Right atrium auricular region (tissue), 2 donors: ENCODE measurements around the gene MICAL3. TPM values are rescaled to one million over a fixed set of nuclear protein-coding genes. Genes with fewer than 3 reads are reported as not detected.

ENCODE experiments used
- DNase-seq: peaks from one replicate; pipeline ENCODE4 v3.0.0-alpha.2; 2019; ENCODE audit warnings: low spot score
- H3K27ac ChIP-seq, 2 donors: fragments of 200-600 bp; sonication (generic); 1 replicate in 1 of 2; 2 replicates in 1 of 2; pipeline ENCODE4 v1.5.1; 2016 to 2019
- H3K27me3 ChIP-seq, 2 donors: fragments of 200-600 bp; sonication (generic); one replicate each; pipeline versions ENCODE4 v1.5.1 to v1.6.0; 2017 to 2019
- H3K36me3 ChIP-seq: fragments of 200-600 bp; sonication (generic); one replicate; pipeline ENCODE4 v1.5.1; 2016
- H3K4me1 ChIP-seq, 2 donors: fragments of 200-600 bp; sonication (generic); one replicate each; pipeline versions ENCODE4 v1.5.1 to v1.6.0; 2017 to 2019
- H3K4me3 ChIP-seq, 2 donors: fragments of 200-600 bp; sonication (generic); 1 replicate in 1 of 2; 2 replicates in 1 of 2; pipeline ENCODE4 v1.5.1; 2017 to 2019; ENCODE audit warnings: mild to moderate bottlenecking in 1 of 2, moderate library complexity in 1 of 2
- H3K9me3 ChIP-seq, 2 donors: fragments of 200-600 bp; sonication (generic); one replicate each; pipeline ENCODE4 v1.5.1; 2019
- CTCF ChIP-seq, 2 donors: fragments of 200-600 bp; sonication (generic); IDR thresholded peaks; one replicate each; pipeline ENCODE4 v1.5.1; 2019; ENCODE audit warnings: antibody characterized with exemption in 2 of 2
- total RNA-seq, 2 donors: library from RNA; depleted of rRNA; stranded (reverse); fragments of >200 nt; gene quantifications; one replicate each; pipeline ENCODE4 v1.1.0, GENCODE V29; 2016

MICAL3 gene
- total RNA-seq, 2 donors from 2014 or later = 42.5 to 45.1 TPM

DNA sequence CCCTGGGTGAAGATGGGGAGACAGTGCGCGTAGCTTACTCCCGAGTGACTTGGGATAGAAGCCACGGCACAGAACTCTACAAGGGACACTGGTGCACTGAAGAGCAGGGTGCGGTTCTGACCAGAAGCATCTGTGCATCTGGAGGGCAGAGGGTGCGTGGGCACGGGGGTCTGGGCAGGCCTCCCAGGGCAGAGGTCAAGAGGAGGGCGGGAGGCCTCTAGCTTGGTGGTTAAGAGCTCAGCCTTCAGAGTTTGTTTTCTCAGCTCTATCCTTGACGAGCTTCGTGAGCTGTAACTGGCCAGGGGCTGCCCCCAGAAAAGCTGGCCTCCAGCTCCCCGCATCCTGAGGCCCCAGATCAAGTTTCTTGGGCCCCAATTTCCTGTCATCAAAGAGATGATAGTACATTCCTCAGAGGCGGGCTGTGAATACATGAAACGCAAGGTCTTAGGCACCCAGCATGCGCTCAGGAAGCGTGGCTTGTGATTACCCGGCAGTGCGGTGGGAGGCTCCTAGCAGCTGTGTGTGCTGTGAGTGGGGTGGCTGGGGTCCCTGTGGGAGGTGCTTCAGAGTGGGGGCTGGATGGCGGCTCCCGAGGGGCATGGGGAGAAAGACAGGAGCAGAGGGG is 244.1 kb downstream of the MICAL3 start:
- H3K27me3 ChIP-seq = no peaks in the 10 kb centered on the region
- no peak for DNase-seq
- H3K4me1 ChIP-seq = peaks cover 0 to 17% of the 10 kb centered on the region in 2 donors
- no peak overlapping the region for H3K4me3 ChIP-seq
- H3K27ac ChIP-seq = no peak overlapping the region
- H3K9me3 ChIP-seq = no peaks in the 10 kb centered on the region
- TF ChIP-seq CTCF (IDR thresholded peaks at IDR 0.05) = no peak
- H3K36me3 ChIP-seq = no peaks in the 10 kb centered on the region

GRCh38 chr22:17779286-17780115 is 244.9 kb downstream of the MICAL3 start:
- peaks cover 0 to 19% of the 10 kb centered on the region in 2 donors for H3K4me1 ChIP-seq
- DNase-seq = no peak
- H3K27ac ChIP-seq = no peak overlapping the region
- H3K36me3 ChIP-seq = no peaks in the 10 kb centered on the region
- no peaks in the 10 kb centered on the region for H3K27me3 ChIP-seq
- H3K4me3 ChIP-seq = no peak overlapping the region
- H3K9me3 ChIP-seq = no peaks in the 10 kb centered on the region
- TF ChIP-seq CTCF (IDR thresholded peaks at IDR 0.05) = no peak

- DNase-seq = no peak
- Histone ChIP-seq H3K36me3 (no peaks in the 10 kb centered on the region), H3K27ac (no peak overlapping the region), H3K4me1 (peaks cover 0 to 24% of the 10 kb centered on the region in 2 donors), H3K4me3 (no peak overlapping the region), H3K9me3 (no peaks in the 10 kb centered on the region), H3K27me3 (no peaks in the 10 kb centered on the region)
- no peak for TF ChIP-seq CTCF (IDR thresholded peaks at IDR 0.05)
These were observed 245.9 kb downstream of the MICAL3 start for GRCh38 chr22:17778412-17778976.

GRCh38 chr22:17777717-17778044 is 246.7 kb downstream of the MICAL3 start:
- Histone ChIP-seq H3K9me3 (no peaks in the 10 kb centered on the region), H3K4me1 (peaks cover 0 to 32% of the 10 kb centered on the region in 2 donors), H3K4me3 (peak overlapping the region in 1 of 2 donors; percentile 28), H3K27me3 (no peaks in the 10 kb centered on the region), H3K36me3 (no peaks in the 10 kb centered on the region), H3K27ac (peak overlapping the region; percentile 25 to 51)
- TF ChIP-seq CTCF (IDR thresholded peaks at IDR 0.05) = no peak
- no peak for DNase-seq

DNA sequence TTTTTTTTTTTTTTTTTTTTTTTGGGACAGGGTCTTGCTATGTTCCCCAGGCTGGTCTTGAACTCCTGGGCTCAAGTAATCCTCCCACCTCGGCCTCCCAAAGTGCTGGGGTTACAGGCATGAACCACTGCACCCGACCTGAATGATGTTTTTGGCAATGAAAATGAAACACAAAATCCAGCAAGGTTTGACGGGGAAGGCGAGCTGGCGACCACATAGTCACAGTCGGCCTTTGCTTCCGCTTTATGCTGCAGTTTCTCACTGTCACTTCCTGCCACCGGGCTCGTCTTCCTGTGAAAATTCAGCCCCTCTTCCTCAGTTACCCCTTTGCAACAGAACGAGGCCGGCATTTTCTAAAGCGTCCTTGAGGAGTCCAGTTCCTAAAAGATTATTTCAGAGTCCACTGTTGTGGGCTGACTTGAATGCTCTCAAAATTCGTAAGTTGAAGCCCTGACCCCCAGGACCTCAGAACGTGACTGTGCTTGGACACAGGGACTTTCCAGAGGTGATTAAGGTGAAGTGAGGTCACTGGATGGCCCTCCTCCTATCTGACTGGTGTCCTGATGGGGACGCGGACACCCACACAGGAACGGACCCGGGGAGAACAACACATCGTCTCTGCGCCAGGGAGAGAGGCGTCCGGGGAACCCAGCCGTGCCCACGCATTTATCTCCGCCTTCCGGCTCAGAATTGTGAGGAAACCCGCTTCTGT is 247.2 kb downstream of the MICAL3 start:
- H3K27ac ChIP-seq = peak overlapping the region; percentile 25 to 51
- no peaks in the 10 kb centered on the region for H3K36me3 ChIP-seq
- peak overlapping the region in 1 of 2 donors; percentile 28 for H3K4me3 ChIP-seq
- TF ChIP-seq CTCF (IDR thresholded peaks at IDR 0.05) = no peak
- peaks cover 0 to 35% of the 10 kb centered on the region in 2 donors for H3K4me1 ChIP-seq
- H3K27me3 ChIP-seq = no peaks in the 10 kb centered on the region
- DNase-seq = no peak
- no peaks in the 10 kb centered on the region for H3K9me3 ChIP-seq
